H9 (cell line): ENCODE results near the gene OR5H6. TPM values are rescaled to one million over a fixed set of nuclear protein-coding genes. Genes with fewer than 3 reads are reported as not detected.
A peak's percentile ranks its signal among the peaks of the same experiment; 100 is the strongest.

ENCODE experiments used
- DNase-seq: peaks from one replicate; pipeline ENCODE4 v3.0.0-alpha.2; 2017
- H2AFZ ChIP-seq: one replicate; pipeline ENCODE4 v1.6.1; 2013; ENCODE audit warnings: mild to moderate bottlenecking, low read length, control low read depth, moderate library complexity
- H2AK5ac ChIP-seq: 2 replicates; pipeline ENCODE4 v1.6.1; 2013; ENCODE audit warnings: low read length, control low read depth, mixed read lengths; ENCODE audit not compliant: insufficient read length
- H2BK120ac ChIP-seq: one replicate; pipeline ENCODE4 v1.6.1; 2013; ENCODE audit warnings: low read depth, mild to moderate bottlenecking, low read length, control low read depth, inconsistent platforms; ENCODE audit not compliant: poor library complexity, severe bottlenecking
- H2BK12ac ChIP-seq: 2 replicates; pipeline ENCODE4 v1.6.1; 2013; ENCODE audit warnings: low read length, control low read depth, mixed read lengths, low read depth; ENCODE audit not compliant: insufficient read length
- H2BK15ac ChIP-seq: 2 replicates; pipeline ENCODE4 v1.6.1; 2013; ENCODE audit warnings: low read depth, low read length, control low read depth
- H2BK20ac ChIP-seq: one replicate; pipeline ENCODE4 v1.6.1; 2013; ENCODE audit warnings: low read depth, mild to moderate bottlenecking, low read length, control low read depth, inconsistent platforms; ENCODE audit not compliant: poor library complexity, severe bottlenecking
- H2BK5ac ChIP-seq: 2 replicates; pipeline ENCODE4 v1.6.1; 2013; ENCODE audit warnings: low read length, control low read depth, mixed read lengths; ENCODE audit not compliant: insufficient read length
- H3K14ac ChIP-seq: 2 replicates; pipeline ENCODE4 v1.6.1; 2013; ENCODE audit warnings: low read length, control low read depth; ENCODE audit not compliant: insufficient read depth
- H3K18ac ChIP-seq: 2 replicates; pipeline ENCODE4 v1.6.1; 2013; ENCODE audit warnings: low read depth, mild to moderate bottlenecking, mixed read lengths, low read length, control low read depth; ENCODE audit not compliant: insufficient read length
- H3K23ac ChIP-seq: 2 replicates; pipeline ENCODE4 v1.6.1; 2013; ENCODE audit warnings: low read length, control low read depth, mixed read lengths, low read depth; ENCODE audit not compliant: insufficient read length
- H3K23me2 ChIP-seq: 2 replicates; pipeline ENCODE4 v1.6.1; 2013; ENCODE audit warnings: low read depth, mild to moderate bottlenecking, mixed read lengths, low read length, control low read depth; ENCODE audit not compliant: insufficient read length, poor library complexity, severe bottlenecking
- H3K27ac ChIP-seq: 2 replicates; pipeline ENCODE4 v1.5.1; 2013; ENCODE audit warnings: low read length, control low read depth, mixed read lengths, low read depth; ENCODE audit not compliant: insufficient read length
- H3K27me3 ChIP-seq: 2 replicates; pipeline ENCODE4 v1.6.1; 2013; ENCODE audit warnings: low read length, control low read depth, inconsistent platforms; ENCODE audit not compliant: insufficient read depth
- H3K4ac ChIP-seq: 2 replicates; pipeline ENCODE4 v1.6.1; 2013; ENCODE audit warnings: low read depth, mild to moderate bottlenecking, control low read depth, inconsistent platforms, low read length, moderate library complexity
- H3K4me1 ChIP-seq: 2 replicates; pipeline ENCODE4 v1.6.1; 2013; ENCODE audit warnings: low read length, control low read depth, inconsistent platforms; ENCODE audit not compliant: insufficient read depth
- H3K4me2 ChIP-seq: 2 replicates; pipeline ENCODE4 v1.6.1; 2013; ENCODE audit warnings: low read length, control low read depth, mixed read lengths; ENCODE audit not compliant: insufficient read length, insufficient read depth
- H3K56ac ChIP-seq: 2 replicates; pipeline ENCODE4 v1.6.1; 2013; ENCODE audit warnings: low read depth, mild to moderate bottlenecking, mixed read lengths, low read length, control low read depth; ENCODE audit not compliant: insufficient read length
- H3K79me1 ChIP-seq: 2 replicates; pipeline ENCODE4 v1.6.1; 2013; ENCODE audit warnings: low read depth, mild to moderate bottlenecking, moderate library complexity, low read length, control low read depth, inconsistent platforms; ENCODE audit not compliant: insufficient read depth, poor library complexity, severe bottlenecking
- H3K79me2 ChIP-seq: 2 replicates; pipeline ENCODE4 v1.6.1; 2013; ENCODE audit warnings: low read length, control low read depth, inconsistent platforms; ENCODE audit not compliant: insufficient read depth
- H3K9ac ChIP-seq: 2 replicates; pipeline ENCODE4 v1.6.1; 2013; ENCODE audit warnings: low read length, control low read depth, mixed read lengths; ENCODE audit not compliant: insufficient read length; ENCODE audit errors: extremely low read depth
- H3K9me3 ChIP-seq: one replicate; pipeline ENCODE4 v1.6.1; 2013; ENCODE audit warnings: low read depth, low read length, inconsistent platforms; ENCODE audit not compliant: control insufficient read depth
- H3T11ph ChIP-seq: one replicate; pipeline ENCODE4 v1.6.1; 2013; ENCODE audit warnings: mild to moderate bottlenecking, low read length, control low read depth, inconsistent platforms
- H4K20me1 ChIP-seq: one replicate; pipeline ENCODE4 v1.6.1; 2013; ENCODE audit not compliant: control insufficient read depth, insufficient read length, insufficient read depth
- H4K5ac ChIP-seq: 2 replicates; pipeline ENCODE4 v1.6.1; 2013; ENCODE audit warnings: low read depth, mild to moderate bottlenecking, mixed read lengths, low read length, control low read depth; ENCODE audit not compliant: insufficient read length
- H4K8ac ChIP-seq: replicated peaks from 2 replicates; pipeline ENCODE4 v1.6.1; 2013; ENCODE audit warnings: low read length, control low read depth, mixed read lengths, low read depth; ENCODE audit not compliant: insufficient read length
- H4K91ac ChIP-seq: 2 replicates; pipeline ENCODE4 v1.6.1; 2013; ENCODE audit warnings: low read depth, mild to moderate bottlenecking, moderate library complexity, mixed read lengths, low read length, control low read depth; ENCODE audit not compliant: insufficient read length
- H3K27ac Mint-ChIP-seq, 3 experiments: 2 replicates in 2 of 3; 3 replicates in 1 of 3; pipeline ENCODE4 v1.8.0; 2020 to 2021; ENCODE audit warnings: mixed read lengths in 3 of 3, mild to moderate bottlenecking in 1 of 3, moderate library complexity in 1 of 3
- H3K27me3 Mint-ChIP-seq: 2 replicates; pipeline ENCODE4 v1.8.0; 2021; ENCODE audit warnings: low read depth, mild to moderate bottlenecking, moderate library complexity, mixed read lengths
- H3K36me3 Mint-ChIP-seq, 3 experiments: 2 replicates in 2 of 3; 3 replicates in 1 of 3; pipeline ENCODE4 v1.8.0; 2020 to 2021; ENCODE audit warnings: low read depth in 3 of 3, mixed read lengths in 3 of 3; ENCODE audit not compliant: insufficient read depth in 1 of 3
- H3K4me1 Mint-ChIP-seq, 2 experiments: 2 replicates each; pipeline ENCODE4 v1.8.0; 2020; ENCODE audit warnings: mixed read lengths in 2 of 2
- H3K4me3 Mint-ChIP-seq, 2 experiments: 2 replicates in 1 of 2; 3 replicates in 1 of 2; pipeline ENCODE4 v1.8.0; 2020 to 2021; ENCODE audit warnings: mild to moderate bottlenecking in 2 of 2, mixed read lengths in 2 of 2, moderate library complexity in 1 of 2
- H3K9me3 Mint-ChIP-seq, 2 experiments: 2 replicates in 1 of 2; 3 replicates in 1 of 2; pipeline ENCODE4 v1.8.0; 2020; ENCODE audit warnings: mild to moderate bottlenecking in 2 of 2, mixed read lengths in 2 of 2, moderate library complexity in 1 of 2
- WGBS: extraction: QIAGEN DNeasy Blood & Tissue Kit; methylation state at CpG from one replicate; pipeline ENCODE4 v1.1.7; 2013; ENCODE audit warnings: missing lambda C conversion rate, low lambda C conversion rate, mixed read lengths; ENCODE audit not compliant: insufficient read length; ENCODE audit errors: extremely low coverage; 5-methylcytosine and 5-hydroxymethylcytosine counted together
- total RNA-seq: library from RNA; stranded (reverse); gene quantifications from 2 replicates; pipeline ENCODE4 v1.2.1, GENCODE V29; 2021
- TF ChIP-seq, protein P1 (sequence below): fragments of 200-600 bp; sonication (generic); conservative IDR thresholded peaks from 3 replicates; pipeline ENCODE4 v1.8.0; 2021; ENCODE audit warnings: antibody characterized with exemption, mild to moderate bottlenecking

The OR5H6 gene
- total RNA-seq, 1 experiment from 2014 or later, result not detected

DNA sequence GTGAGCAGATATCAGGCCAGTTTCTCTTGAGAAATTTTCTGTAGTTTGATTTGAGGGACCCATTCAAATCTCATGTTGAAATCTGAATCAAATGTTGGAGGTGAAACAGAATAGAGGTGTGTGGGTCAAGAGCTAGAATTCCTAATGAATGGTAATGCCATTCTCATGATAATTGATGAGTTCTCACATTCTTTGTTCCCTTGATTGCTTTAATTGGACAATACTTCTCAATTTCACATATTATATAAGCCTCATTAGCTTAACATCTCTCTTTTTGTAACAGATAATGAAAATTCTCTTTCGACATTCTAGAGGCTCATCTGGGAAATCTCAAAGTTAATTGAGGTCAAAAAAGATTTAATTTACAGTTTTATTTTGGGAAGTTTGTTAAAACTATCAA lies 21.9 kb upstream of the OR5H6 start:
- no CpG with 5 or more reads among the region's 1 CpG for WGBS
- Histone ChIP-seq H3K18ac (no peak overlapping the region), H3K27me3 (no peaks in the 10 kb centered on the region), H2BK5ac (no peak overlapping the region), H3K23me2 (no peaks in the 10 kb centered on the region), H3K4ac (no peak overlapping the region), H3K9ac (no peak overlapping the region), H2BK20ac (no peak overlapping the region), H3K79me1 (no peaks in the 10 kb centered on the region), H3K9me3 (no peaks in the 10 kb centered on the region), H2BK15ac (no peak overlapping the region), H3K56ac (no peak overlapping the region), H3K4me1 (peaks cover 2% of the 10 kb centered on the region; the same call in 1 of the 2 replicates), H3K79me2 (no peaks in the 10 kb centered on the region), H4K5ac (no peak overlapping the region), H2AFZ (no peak overlapping the region), H4K8ac (no peak overlapping the region), H3K23ac (no peak overlapping the region), H3K14ac (no peak overlapping the region), H2AK5ac (no peak overlapping the region), H4K91ac (no peak overlapping the region), H3T11ph (no peak overlapping the region), H2BK120ac (no peak overlapping the region), H4K20me1 (no peaks in the 10 kb centered on the region), H3K27ac (no peak overlapping the region), H3K4me2 (no peak overlapping the region), H2BK12ac (no peak overlapping the region)
- peaks cover 2 to 10% (median 3%) of the 10 kb centered on the region in 3 experiments; a peak in 4 of 7 replicates for H3K36me3 Mint-ChIP-seq
- peaks cover 25 to 32% of the 10 kb centered on the region in 2 experiments for H3K4me1 Mint-ChIP-seq
- DNase-seq, result no peak
- TF ChIP-seq, protein P1, sequence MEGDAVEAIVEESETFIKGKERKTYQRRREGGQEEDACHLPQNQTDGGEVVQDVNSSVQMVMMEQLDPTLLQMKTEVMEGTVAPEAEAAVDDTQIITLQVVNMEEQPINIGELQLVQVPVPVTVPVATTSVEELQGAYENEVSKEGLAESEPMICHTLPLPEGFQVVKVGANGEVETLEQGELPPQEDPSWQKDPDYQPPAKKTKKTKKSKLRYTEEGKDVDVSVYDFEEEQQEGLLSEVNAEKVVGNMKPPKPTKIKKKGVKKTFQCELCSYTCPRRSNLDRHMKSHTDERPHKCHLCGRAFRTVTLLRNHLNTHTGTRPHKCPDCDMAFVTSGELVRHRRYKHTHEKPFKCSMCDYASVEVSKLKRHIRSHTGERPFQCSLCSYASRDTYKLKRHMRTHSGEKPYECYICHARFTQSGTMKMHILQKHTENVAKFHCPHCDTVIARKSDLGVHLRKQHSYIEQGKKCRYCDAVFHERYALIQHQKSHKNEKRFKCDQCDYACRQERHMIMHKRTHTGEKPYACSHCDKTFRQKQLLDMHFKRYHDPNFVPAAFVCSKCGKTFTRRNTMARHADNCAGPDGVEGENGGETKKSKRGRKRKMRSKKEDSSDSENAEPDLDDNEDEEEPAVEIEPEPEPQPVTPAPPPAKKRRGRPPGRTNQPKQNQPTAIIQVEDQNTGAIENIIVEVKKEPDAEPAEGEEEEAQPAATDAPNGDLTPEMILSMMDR, result no peak
- H3K9me3 Mint-ChIP-seq, result peaks cover 0 to 11% of the 10 kb centered on the region in 2 experiments; a peak in 2 of 5 replicates
- H3K27ac Mint-ChIP-seq, result peak overlapping the region in 1 of 3 experiments; percentile 7; a peak in 2 of 7 replicates
- no peaks in the 10 kb centered on the region; the same call in 1 of the 2 replicates for H3K27me3 Mint-ChIP-seq
- no peak overlapping the region for H3K4me3 Mint-ChIP-seq
